NCI-H2029 treated with DMSO at 0.1 percent for 48 hours (cell line): ENCODE results near the gene ANKRD13B.

Source experiments
- DNase-seq: peaks from one replicate; lab custom pipeline; 2025; lab: John Stamatoyannopoulos, UW

ANKRD13B gene

GRCh38 chr17:29568331-29569244 is 24.3 kb upstream of the ANKRD13B start, which contains the start of gene TP53I13:
Gene TP53I13 (plus strand): TSS chr17:29568701. CDS start chr17:29568759, 58 bp downstream.
- no peak for DNase-seq

- no peak for DNase-seq
These were observed 23.5 kb upstream of the ANKRD13B start for GRCh38 chr17:29569245-29569950.

DNA sequence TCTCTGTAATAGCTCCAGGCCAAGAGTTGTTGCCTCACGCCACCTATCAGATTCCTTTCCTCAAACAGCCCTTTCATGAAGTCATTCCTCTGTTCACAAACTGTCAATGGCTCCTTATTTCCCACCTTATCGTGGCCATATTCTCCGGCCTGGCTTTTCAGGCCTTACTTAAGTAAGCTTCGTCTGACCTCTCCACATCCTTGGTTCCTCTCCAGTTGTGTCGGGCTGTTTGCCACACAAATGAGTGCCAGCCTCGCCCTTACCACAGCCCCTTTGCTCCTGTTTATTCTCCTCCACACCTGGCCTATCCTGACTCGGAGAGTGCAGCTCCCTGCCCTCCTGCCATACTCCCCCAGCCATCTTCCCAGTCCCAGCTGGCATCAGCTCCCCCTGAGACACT is 22.4 kb upstream of the ANKRD13B start:
- no peak for DNase-seq

GRCh38 chr17:29571486-29571882 is 21.4 kb upstream of the ANKRD13B start:
- no peak for DNase-seq

DNA sequence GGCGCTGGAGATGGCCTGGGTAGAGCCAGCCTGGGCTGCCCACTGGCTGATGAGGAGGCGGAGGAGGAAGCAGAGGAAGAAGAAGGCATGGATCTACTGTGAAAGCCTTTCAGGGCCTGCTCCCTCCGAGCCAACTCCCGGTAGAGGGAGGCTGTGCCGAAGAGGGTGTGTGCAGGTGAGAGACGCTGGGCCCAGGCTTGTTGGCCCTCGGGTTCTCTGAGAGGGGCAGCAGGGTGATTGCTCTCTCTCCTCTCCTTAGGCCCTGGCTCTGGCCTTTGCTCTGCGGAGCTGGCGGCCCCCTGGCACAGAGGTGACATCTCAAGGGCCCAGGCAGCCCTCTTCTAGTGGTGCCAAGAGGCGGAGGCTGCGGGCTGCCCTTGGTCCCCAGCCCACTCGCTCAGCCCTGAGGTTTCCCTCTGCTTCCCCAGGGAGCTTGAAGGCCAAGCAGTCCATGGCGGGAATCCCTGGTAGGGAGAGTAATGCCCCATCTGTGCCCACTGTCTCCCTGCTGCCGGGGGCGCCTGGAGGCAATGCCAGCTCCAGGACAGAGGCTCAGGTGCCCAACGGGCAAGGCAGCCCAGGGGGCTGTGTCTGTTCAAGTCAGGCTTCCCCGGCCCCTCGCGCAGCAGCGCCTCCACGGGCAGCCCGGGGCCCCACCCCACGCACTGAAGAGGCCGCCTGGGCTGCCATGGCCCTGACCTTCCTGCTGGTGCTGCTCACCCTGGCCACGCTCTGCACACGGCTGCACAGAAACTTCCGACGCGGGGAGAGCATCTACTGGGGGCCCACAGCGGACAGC is 20.9 kb upstream of the ANKRD13B start:
- DNase-seq: no peak

- DNase-seq: no peak
These were observed 20.0 kb upstream of the ANKRD13B start for GRCh38 chr17:29572691-29573557.

DNA sequence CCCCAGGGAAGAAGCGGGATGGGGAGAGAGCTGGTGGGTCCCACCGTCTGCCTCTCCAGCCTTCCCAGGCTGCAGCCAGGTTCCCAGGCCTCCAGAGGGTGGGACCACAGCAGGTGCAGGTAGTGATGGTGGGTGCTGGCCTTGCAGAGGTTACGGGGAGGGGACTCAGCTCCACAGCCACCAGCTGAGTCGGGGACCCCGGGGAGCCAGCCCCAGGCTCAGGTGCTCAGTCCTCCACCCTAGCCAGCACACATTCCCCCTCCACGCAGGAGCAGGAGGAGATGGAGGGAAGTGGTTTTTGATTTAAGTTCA is 19.4 kb upstream of the ANKRD13B start:
- DNase-seq: no peak

DNA sequence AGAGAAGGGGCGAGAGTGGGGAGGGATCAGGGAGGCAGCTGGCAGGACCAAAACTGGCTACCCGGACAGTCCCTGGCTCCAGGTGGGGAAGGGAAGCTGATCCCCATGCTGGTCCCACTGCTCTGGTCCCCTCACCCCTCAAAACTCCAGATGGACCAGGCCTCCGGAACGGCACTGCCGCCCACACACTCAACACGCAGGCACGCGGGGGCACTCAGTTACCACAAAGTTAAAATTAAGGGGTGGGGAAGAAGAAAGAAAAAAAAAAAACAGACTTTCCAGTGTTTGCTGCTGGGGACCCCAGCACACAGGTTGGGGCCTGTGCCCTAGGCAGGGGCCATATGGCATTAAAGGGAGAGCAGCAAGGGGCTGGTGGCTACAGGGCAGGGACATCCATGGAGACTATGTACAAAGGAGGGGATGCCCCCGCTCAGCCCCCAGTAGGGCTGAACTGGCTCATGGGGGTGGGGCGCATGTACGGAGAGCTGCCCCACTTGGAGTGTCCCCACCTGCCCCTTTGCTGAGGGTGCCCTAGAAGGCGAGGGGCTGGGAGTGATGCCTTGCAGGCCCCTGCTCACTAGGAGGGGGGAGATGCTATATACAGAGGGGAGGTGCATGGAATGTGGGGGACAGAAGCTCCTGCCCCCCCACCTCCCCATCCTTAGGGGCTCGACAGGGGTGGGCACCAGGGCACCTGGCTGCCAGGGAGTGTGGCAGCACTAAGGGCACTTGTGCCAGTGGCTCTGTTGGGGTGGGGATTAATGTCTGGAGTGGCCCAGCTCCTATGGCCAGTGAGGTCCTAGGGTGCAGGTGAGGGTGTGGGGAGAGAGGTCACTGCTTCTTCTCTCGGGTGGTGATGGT is 18.8 kb upstream of the ANKRD13B start:
- DNase-seq: no peak

DNA sequence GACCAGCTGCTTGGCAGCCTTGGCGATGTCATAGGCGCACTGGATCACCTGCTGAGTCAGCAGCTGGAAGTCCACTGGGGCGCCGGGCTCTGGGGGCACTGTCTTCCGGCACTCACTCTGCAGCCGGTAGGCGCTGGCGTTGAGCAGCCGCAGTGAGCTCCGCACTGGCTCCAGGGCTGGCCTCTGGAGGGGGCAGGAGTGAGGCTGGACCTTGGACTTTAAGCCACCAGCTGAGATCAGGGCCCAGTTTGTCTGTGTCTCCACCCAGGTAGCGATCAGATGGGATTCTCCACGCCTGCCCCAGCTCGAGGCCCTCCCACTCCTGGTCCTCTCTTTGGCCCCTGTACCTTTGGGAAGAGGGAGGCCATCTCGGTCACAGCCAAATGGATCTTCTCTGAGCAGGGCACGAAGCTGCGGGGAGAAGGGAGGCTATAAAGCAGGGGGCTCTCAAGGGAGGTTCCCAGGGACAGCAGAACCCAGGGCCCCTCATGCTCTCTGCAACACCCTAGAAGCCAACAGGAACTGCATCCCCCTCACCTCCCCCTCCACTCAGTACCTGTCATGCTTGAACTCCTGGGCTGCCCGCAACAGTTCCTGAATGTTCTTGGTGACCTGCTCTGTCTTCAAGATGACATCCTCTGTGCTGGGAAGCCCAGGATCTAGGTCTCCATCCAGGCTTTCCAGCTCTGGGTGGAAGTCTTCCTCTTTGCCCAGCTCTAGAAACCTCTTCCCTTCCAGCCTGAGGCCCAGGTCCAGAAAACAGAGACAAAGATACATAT is 18.0 kb upstream of the ANKRD13B start:
- no peak for DNase-seq

GRCh38 chr17:29575511-29576213 is 17.3 kb upstream of the ANKRD13B start:
- no peak for DNase-seq

- DNase-seq: no peak
These were observed 16.5 kb upstream of the ANKRD13B start for GRCh38 chr17:29576214-29577000.

GRCh38 chr17:29577001-29577370 is 15.9 kb upstream of the ANKRD13B start:
- DNase-seq: no peak

DNA sequence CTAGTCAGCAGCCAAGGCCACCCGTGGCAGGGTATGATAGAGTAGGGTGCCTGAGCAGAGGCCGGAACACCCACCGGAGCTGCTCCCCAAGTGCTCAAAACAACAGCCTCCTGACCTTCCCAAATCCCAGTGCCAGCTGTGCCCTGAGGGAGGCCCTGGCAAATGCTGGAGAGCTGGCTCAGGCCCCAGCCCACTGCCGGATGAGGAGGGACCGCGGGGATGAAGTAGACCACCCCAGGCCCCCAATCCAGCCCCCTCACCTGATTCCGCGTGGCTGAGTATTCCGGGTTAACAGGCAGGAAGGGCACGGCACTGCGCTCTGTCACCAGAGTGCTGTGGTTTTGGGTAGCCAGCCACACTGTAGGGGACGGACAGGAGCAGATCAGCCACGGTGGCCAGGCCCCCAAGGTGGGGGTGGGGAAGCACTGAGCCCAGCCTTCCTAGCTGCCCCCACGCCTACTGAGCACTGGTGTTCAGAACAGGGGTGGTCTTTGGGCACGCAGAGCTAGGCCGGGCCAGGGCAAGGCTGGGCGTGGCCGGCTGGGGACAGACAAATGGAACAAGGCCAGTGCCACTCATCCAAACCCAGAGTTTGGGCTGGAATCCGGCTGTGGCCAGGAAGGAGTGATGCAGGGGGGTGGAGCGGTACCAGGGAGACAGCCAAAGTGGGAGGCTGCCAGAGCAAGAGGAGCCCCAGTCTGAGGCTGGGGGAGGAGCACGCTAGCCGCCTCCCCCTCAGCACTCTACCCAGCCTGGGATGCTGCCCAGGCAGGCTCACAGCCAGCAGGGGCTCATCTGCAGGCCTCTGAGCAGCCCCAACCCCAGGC is 15.3 kb upstream of the ANKRD13B start:
- DNase-seq: no peak

DNA sequence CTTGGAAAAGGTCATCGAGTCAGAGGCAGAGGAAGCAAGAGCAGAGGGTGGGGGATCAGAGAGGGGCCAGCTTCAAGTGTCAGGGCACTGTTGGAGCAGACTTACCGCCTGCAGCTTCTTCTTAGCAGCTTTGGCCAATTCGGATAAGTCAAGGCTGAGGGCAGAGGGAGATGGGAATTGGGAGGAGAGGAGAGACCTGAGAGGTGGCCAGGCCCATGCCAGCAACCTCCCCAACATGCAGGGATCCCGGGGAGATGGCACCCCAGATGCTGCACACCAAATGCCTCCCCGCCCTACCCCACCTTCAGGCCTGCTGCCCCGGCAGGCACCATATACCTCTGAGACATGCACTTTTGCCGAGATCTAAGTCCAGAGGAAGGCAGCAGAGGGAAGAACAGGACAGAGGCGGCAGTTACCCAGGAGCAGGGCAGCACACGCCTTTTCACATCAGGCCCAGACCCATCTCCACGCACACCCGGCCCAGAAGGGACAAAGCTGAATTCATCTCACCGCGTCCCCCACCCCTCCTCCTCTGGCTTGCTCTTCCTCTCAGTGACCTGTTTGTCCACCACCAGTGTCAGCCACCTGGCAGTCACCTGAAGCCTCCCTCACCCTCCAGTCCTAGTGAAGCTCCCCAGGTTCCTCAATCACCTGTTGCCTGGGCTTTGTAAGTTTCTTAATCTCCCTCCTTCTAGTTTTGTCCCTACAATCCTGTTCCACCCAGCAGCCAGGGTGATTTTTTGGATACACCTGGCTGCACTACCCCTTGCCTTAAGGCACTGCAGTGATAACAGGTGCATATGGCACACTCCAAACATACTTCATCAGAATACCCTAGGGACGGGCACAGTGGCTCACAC is 14.1 kb upstream of the ANKRD13B start:
- DNase-seq: no peak

DNA sequence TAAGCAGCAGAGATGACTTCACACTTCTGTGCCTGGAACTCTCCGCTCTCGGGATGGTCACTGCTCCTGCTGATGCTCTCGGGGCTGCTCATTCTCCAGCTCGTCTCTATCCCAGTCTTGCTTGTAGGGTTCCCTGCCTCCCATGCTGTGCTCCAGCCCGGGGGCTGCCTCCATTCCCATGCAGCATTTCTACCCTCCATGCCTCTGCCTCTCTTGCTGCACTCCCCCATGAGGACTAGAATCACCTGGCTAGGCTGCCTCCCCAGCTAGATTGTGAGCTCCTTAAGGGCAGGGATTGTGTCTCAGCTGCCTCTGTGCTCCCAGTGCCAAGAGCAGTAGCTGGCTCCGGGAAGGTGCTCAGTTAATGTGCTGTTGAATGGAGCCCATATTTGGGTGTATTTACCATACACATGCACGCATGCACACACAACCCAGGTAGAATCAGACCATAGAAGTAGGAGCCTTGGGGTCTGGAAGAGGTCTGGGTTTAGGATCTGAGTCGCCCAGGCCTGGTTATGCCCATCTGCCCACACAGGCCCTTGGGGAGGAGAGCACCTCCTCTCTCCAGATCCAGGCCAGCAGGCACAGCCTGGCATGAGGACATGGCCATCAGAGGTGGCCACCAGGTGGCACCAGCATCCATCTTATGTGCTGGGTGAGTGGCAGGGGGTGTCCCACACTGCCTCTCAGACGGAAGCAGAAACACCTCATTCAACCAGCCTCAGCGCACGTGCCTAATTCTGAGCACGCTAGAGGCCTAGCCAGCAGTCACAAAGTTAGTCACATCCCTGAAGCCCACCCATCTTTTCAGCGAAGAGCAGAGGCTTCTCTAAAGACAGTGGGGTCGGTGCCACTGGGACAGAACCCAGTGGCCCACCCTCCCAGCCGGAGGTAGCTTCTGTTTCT is 12.8 kb upstream of the ANKRD13B start:
- DNase-seq: peak; percentile 37
